ENCODE results near the gene ZBTB46. TPM values are rescaled to one million over a fixed set of nuclear protein-coding genes. Genes with fewer than 3 reads are reported as not detected.
"Not testable (repeated sequence)": the region's sequence is repeated elsewhere in the genome, so short reads cannot be mapped to it uniquely, and the experiment has no call there.

Gene ZBTB46, protein sequence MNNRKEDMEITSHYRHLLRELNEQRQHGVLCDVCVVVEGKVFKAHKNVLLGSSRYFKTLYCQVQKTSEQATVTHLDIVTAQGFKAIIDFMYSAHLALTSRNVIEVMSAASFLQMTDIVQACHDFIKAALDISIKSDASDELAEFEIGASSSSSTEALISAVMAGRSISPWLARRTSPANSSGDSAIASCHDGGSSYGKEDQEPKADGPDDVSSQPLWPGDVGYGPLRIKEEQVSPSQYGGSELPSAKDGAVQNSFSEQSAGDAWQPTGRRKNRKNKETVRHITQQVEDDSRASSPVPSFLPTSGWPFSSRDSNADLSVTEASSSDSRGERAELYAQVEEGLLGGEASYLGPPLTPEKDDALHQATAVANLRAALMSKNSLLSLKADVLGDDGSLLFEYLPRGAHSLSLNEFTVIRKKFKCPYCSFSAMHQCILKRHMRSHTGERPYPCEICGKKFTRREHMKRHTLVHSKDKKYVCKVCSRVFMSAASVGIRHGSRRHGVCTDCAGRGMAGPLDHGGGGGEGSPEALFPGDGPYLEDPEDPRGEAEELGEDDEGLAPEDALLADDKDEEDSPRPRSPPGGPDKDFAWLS
- total RNA-seq = 7.4 TPM

DNA sequence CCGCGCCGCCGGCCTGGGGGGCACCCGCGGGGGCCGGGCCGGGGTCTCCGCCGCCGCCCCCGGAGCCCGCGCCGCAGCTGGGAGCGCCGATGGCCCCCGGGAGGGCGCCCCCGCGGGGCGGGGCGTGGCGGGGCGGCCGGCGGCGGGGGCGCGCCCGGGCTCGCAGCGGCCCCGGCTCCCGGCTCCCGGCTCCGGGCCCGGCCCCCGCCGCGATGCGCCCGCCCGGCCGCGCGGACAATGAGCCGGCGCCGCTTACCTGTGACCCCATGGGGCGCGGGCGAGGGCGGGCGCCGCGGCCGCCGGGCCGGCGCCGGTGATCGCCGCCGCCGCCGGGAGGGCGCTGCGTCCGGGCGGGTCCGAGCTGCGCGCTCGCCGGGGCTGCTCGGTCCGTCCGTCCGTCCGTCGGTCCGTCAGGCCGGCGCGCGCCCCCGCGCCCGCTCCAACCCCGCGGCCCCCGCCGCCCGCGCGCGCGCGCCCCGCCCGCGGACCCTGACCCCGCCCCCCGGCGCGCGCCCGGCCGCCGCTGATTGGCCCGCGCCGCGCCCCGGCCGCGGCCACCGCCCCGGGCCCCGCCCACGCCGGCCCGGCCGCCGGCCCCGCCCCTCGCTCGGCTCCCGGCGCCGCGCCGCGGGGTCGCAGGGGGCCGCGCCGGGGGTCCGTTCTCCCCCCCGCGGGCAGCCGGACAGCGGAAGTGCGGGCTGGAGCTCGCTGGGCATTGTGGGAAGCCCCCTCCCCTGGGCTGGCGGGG, at the start of gene ZBTB46:
Gene ZBTB46, minus strand, starts transcription at position 424 of the 748 bp plus-strand sequence. CDS start 40,507 bp downstream, outside the sequence.
- DNase-seq (ENCODE audit: extremely low spot score in 2 of 2) = no peak
- H3K27ac ChIP-seq = peak within 1 kb of the TSS; percentile 66
- intact Hi-C loops (cut with DNase I) = no loop called here
- TF ChIP-seq CTCF (IDR thresholded peaks at IDR 0.05) (no peak), POLR2A (IDR thresholded peaks at IDR 0.05) (no peak), POLR2AphosphoS5 (IDR thresholded peaks at IDR 0.05; ENCODE audit: insufficient read depth in 1 of 2, low read depth in 1 of 2) (no peak)
- H3K4me3 ChIP-seq = peak within 1 kb of the TSS; percentile 62 to 88
- H3K4me1 ChIP-seq = peaks cover 45% of the 10 kb centered on the region
- no peaks in the 10 kb centered on the region for H3K36me3 ChIP-seq
- H3K27me3 ChIP-seq = no peaks in the 10 kb centered on the region
- no peaks in the 10 kb centered on the region for H3K9me3 ChIP-seq

DNA sequence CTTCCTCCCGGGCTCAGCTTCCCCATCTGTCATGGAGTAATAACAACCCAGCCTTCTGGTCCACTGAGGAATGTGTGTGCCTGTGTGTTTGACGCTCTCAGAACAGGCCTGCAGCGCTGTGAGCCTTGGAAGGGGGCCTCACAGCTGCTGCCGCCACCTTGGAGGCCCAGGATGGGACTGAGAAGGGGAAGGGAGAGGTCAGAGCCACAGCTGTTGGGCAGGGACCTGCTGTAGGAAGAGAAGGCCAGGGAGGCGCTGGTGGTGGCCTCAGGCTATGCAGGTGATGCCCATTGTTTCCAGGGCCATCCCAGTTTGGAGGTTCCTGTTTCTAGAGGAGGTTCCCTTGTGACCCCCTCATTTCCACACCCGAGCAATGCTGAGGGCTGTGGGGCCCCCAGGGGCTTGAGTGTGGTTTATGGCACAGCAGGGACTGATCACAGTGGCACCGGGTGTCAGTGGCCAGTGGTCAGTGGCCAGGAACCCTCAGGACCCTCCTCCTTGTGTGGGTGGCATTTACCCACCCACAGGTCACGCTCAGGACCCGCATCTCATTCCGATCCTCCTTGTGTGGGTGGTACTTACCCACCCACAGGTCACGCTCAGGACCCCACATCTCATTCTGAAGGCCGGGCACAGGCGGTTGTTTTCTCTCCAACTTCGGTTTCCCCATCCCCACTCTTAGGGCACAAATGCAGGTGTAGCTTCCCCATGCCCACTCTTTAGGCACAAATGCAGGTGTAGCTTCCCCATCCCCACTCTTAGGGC, 48.0 kb upstream of the ZBTB46 start:
- TF ChIP-seq POLR2AphosphoS5 (IDR thresholded peaks at IDR 0.05; ENCODE audit: insufficient read depth in 1 of 2, low read depth in 1 of 2) (no peak), POLR2A (IDR thresholded peaks at IDR 0.05) (no peak), CTCF (IDR thresholded peaks at IDR 0.05) (no peak)
- H3K4me3 ChIP-seq = no peak overlapping the region
- intact Hi-C loops (cut with DNase I) = no loop called here

GRCh38 chr20:63877755-63878470, 46.8 kb upstream of the ZBTB46 start:
- TF ChIP-seq POLR2A (IDR thresholded peaks at IDR 0.05) (no peak), CTCF (IDR thresholded peaks at IDR 0.05) (no peak), POLR2AphosphoS5 (IDR thresholded peaks at IDR 0.05; ENCODE audit: insufficient read depth in 1 of 2, low read depth in 1 of 2) (no peak)
- Histone ChIP-seq H3K9me3 (no peaks in the 10 kb centered on the region), H3K4me3 (no peak overlapping the region), H3K27ac (no peak overlapping the region), H3K36me3 (peaks cover 0 to 43% of the 10 kb centered on the region in 2 donors), H3K27me3 (no peaks in the 10 kb centered on the region), H3K4me1 (peaks cover 10% of the 10 kb centered on the region)
- no peak for DNase-seq (ENCODE audit: extremely low spot score in 2 of 2)
- intact Hi-C loops (cut with DNase I) = no loop called here

More for the DNA sequence above, 48.0 kb upstream of the ZBTB46 start:
- H3K27me3 ChIP-seq = no peaks in the 10 kb centered on the region
- no peak overlapping the region for H3K27ac ChIP-seq
- no peaks in the 10 kb centered on the region for H3K4me1 ChIP-seq
- no peaks in the 10 kb centered on the region for H3K9me3 ChIP-seq
- no peak for DNase-seq (ENCODE audit: extremely low spot score in 2 of 2)
- peaks cover 0 to 44% of the 10 kb centered on the region in 2 donors for H3K36me3 ChIP-seq

DNA sequence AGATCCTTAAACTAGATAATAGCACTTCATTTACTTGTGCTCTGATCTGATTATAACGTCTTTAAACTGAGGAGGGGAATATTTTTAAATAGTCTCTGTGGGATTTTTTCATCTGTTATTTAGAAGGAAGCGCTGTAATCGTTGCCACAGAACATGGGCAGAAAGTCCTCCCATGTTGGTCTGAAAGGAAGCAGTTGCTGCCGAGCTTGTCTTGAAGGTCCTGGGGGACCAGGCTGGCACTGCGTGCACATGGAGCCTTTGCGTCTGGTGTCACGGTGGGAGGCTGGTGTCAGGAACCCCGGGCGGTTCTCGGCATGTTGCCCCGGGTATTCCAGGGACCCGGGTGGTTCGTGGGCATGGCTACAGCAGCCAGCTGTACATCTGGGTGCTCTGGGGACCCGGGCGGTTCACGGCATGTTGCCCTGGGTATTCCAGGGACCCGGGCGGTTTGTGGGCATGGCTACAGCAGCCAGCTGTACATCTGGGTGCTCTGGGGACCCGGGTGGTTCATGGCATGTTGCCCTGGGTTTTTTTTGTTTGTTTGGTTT, 45.5 kb upstream of the ZBTB46 start:
- TF ChIP-seq POLR2A (IDR thresholded peaks at IDR 0.05) (no peak), CTCF (IDR thresholded peaks at IDR 0.05) (no peak), POLR2AphosphoS5 (IDR thresholded peaks at IDR 0.05; ENCODE audit: insufficient read depth in 1 of 2, low read depth in 1 of 2) (no peak)
- Histone ChIP-seq H3K4me1 (peaks cover 18% of the 10 kb centered on the region), H3K4me3 (no peak overlapping the region), H3K27ac (no peak overlapping the region), H3K9me3 (no peaks in the 10 kb centered on the region), H3K36me3 (peaks cover 0 to 51% of the 10 kb centered on the region in 2 donors), H3K27me3 (no peaks in the 10 kb centered on the region)
- intact Hi-C loops (cut with DNase I) = no loop called here
- DNase-seq (ENCODE audit: extremely low spot score in 2 of 2) = no peak

DNA sequence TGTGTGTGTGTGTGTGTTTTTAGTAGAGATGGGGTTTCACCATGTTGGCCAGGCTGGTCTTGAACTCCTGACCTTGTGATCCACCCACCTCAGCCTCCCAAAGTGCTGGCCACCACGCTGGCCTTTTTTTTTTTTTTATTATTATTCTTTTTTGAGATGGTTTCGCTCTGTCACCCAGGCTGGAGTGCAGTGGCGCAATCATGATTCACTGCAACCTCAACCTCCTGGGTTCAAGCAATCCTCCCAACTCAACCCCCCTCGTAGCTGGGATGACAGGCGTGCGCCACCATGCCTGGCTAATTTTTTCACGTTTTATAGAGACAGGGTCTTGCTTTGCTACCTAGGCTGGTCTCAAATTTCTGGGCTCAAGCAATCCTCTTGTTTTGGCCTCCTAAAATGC, 43.2 kb upstream of the ZBTB46 start:
- DNase-seq (ENCODE audit: extremely low spot score in 2 of 2); H3K27ac ChIP-seq; H3K4me3 ChIP-seq; H3K27me3 ChIP-seq; intact Hi-C loops (cut with DNase I); H3K9me3 ChIP-seq: not testable (repeated sequence)
- Histone ChIP-seq H3K4me1 (peaks cover 18% of the 10 kb centered on the region), H3K36me3 (peaks cover 0 to 72% of the 10 kb centered on the region in 2 donors)

Measured in vagina (tissue), 2 donors.